Retinal pigment epithelial cell (primary cell): ENCODE data around the gene SFT2D3.

Source experiments
- DNase-seq: peaks from one replicate; pipeline ENCODE4 v3.0.0-alpha.2; 2010; ENCODE audit warnings: low read depth
- H3K4me3 ChIP-seq: 2 replicates; pipeline ENCODE4 v1.5.1; 2011; ENCODE audit warnings: mild to moderate bottlenecking, low read length, control low read depth, moderate library complexity
- TF ChIP-seq, protein P1 (sequence below): conservative IDR thresholded peaks from 2 replicates; pipeline ENCODE4 v1.5.1; 2011; ENCODE audit warnings: low read depth, low read length, control low read depth, inconsistent platforms

Gene SFT2D3

GRCh38 chr2:127713562-127713961 is 12.3 kb downstream of the SFT2D3 start:
- TF ChIP-seq, protein P1, sequence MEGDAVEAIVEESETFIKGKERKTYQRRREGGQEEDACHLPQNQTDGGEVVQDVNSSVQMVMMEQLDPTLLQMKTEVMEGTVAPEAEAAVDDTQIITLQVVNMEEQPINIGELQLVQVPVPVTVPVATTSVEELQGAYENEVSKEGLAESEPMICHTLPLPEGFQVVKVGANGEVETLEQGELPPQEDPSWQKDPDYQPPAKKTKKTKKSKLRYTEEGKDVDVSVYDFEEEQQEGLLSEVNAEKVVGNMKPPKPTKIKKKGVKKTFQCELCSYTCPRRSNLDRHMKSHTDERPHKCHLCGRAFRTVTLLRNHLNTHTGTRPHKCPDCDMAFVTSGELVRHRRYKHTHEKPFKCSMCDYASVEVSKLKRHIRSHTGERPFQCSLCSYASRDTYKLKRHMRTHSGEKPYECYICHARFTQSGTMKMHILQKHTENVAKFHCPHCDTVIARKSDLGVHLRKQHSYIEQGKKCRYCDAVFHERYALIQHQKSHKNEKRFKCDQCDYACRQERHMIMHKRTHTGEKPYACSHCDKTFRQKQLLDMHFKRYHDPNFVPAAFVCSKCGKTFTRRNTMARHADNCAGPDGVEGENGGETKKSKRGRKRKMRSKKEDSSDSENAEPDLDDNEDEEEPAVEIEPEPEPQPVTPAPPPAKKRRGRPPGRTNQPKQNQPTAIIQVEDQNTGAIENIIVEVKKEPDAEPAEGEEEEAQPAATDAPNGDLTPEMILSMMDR: no peak
- no peak overlapping the region for H3K4me3 ChIP-seq
- no peak for DNase-seq

DNA sequence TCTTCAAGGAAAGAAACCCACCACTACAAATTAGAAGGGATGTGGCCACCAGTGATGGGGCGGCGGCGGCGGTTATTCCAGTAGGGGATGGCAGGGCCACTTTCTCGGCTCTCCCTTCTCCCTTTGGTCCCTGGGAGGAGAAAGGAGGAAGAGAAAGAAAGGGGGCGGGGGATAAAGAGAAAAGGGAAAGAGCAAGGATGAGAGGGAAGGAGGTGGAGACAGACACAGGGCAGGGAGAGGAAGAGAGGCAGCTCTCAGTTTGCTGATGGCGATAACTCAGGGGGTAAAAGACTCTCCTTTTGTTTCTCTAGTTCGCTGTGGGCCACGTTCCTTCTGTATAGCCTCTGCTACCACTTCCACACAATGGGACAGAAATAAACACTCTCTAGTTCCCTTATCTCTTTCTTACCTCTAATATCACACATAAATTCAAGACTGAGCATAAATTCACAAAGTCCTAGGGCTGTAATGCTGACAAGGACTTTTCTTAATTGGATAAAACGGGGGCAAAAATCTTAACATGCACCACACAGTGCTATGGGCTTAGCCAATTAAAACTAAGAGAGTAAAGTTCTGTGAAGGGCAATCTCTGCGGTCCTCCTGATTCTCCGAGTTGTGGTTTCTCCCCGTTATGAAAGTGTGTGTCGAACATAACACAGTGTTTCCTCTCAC is 14.6 kb downstream of the SFT2D3 start:
- no peak for DNase-seq
- no peak overlapping the region for H3K4me3 ChIP-seq
- TF ChIP-seq, protein P1: no peak

- no peak overlapping the region for H3K4me3 ChIP-seq
- TF ChIP-seq, protein P1: no peak
Observed at GRCh38 chr2:127718271-127718670, 17.0 kb downstream of the SFT2D3 start.

GRCh38 chr2:127719301-127720218 is 18.3 kb downstream of the SFT2D3 start:
- no peak for DNase-seq
- H3K4me3 ChIP-seq: no peak overlapping the region
- TF ChIP-seq, protein P1: no peak

More at GRCh38 chr2:127718271-127718670, 17.0 kb downstream of the SFT2D3 start:
- DNase-seq: no peak

DNA sequence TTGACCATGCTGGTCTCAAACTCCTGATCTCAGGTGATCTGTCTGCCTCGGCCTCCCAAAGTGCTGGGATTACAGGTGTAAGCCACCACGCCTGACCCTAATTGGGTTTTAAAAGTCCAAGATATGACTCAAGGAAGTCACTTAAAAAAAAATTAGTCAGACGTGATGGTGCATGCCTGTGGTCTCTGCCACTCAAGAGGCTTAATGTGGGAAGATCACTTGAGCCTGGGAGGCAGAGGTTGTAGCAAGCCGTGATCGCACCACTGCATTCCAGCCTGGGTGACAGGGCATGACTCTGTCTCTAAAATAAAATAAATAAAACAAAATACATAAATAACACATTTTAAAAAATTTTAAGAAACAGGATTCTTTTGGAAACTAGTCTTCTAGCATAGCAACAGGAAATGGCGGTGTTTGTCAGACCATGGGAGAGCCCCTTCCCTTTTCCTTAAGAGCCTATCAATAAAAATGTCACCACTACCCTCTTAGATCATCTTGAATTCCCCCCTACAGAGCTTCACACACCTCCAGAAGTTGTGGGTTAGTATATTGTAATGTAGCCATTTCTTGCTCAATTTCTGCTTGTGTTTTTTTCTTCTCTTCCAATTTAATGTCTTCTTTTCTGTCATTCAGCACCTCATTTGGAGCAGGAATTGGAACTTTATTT is 20.1 kb downstream of the SFT2D3 start:
- DNase-seq: peak; percentile 31
- no peak overlapping the region for H3K4me3 ChIP-seq

GRCh38 chr2:127721978-127722355 is 20.7 kb downstream of the SFT2D3 start:
- no peak overlapping the region for H3K4me3 ChIP-seq
- TF ChIP-seq, protein P1: no peak
- peak; percentile 28 for DNase-seq

More for the DNA sequence above, 20.1 kb downstream of the SFT2D3 start:
- TF ChIP-seq, protein P1: no peak
